H1 (cell line): Measurements from ENCODE around the gene AKR1B1. TPM values are rescaled to one million over a fixed set of nuclear protein-coding genes. Genes with fewer than 3 reads are reported as not detected.

Experiments
- CTCF ChIA-PET: fragments of 300-600 bp; sonication (Branson Sonifier 250); formaldehyde crosslinking; loops from one replicate; lab custom pipeline; 2021; ENCODE audit not compliant: partially characterized antibody; lab: Charles Lee
- POLR2A ChIA-PET: fragments of 300-600 bp; sonication (Branson Sonifier 250); formaldehyde crosslinking; loops from one replicate; lab custom pipeline; 2021; ENCODE audit warnings: inconsistent platforms; ENCODE audit not compliant: partially characterized antibody; lab: Charles Lee
- DNase-seq, 2 experiments: peaks; one replicate each; pipeline versions ENCODE4 v3.0.0 to v3.0.0-alpha.2; 2010 to 2022; ENCODE audit warnings: low spot score in 2 of 2, low read depth in 1 of 2, mixed read lengths in 1 of 2
- FAIRE-seq: peaks from 2 replicates; lab custom pipeline; 2011; peaks lifted over from hg19 to GRCh38; lab: Jason Lieb, UNC
- H2AFZ ChIP-seq: 2 replicates; pipeline ENCODE4 v1.8.1; 2012; ENCODE audit warnings: low read length, inconsistent platforms
- H2AK5ac ChIP-seq: 2 replicates; pipeline ENCODE4 v1.6.1; 2013; ENCODE audit warnings: low read depth, low read length
- H2BK120ac ChIP-seq: replicated peaks from 2 replicates; pipeline ENCODE3; 2013; ENCODE audit warnings: low read depth, low read length, inconsistent platforms
- H2BK12ac ChIP-seq: 2 replicates; pipeline ENCODE4 v1.6.1; 2013; ENCODE audit warnings: low read depth, low read length
- H2BK15ac ChIP-seq: 2 replicates; pipeline ENCODE4 v1.6.1; 2013; ENCODE audit warnings: low read length
- H2BK20ac ChIP-seq: 2 replicates; pipeline ENCODE4 v1.6.1; 2013; ENCODE audit warnings: low read length
- H2BK5ac ChIP-seq: 2 replicates; pipeline ENCODE4 v1.6.1; 2013; ENCODE audit warnings: low read depth, low read length
- H3K14ac ChIP-seq: 2 replicates; pipeline ENCODE4 v1.6.1; 2013; ENCODE audit warnings: inconsistent platforms; ENCODE audit not compliant: insufficient read length
- H3K18ac ChIP-seq: 2 replicates; pipeline ENCODE4 v1.6.1; 2013; ENCODE audit warnings: low read length; ENCODE audit errors: extremely low read depth
- H3K23ac ChIP-seq: 2 replicates; pipeline ENCODE4 v1.6.1; 2013; ENCODE audit warnings: inconsistent platforms; ENCODE audit not compliant: insufficient read length
- H3K23me2 ChIP-seq: 2 replicates; pipeline ENCODE4 v1.6.1; 2013; ENCODE audit warnings: low read depth, low read length
- H3K27ac ChIP-seq: 2 replicates; pipeline ENCODE4 v1.6.1; 2011; ENCODE audit warnings: low read depth, low read length, inconsistent platforms
- H3K27me3 ChIP-seq, 4 experiments: replicated peaks in 1 of 4; 1 replicate in 1 of 4; 2 replicates in 3 of 4; pipeline versions ENCODE4 v1.6.1 to v1.8.1; 2011 to 2013; ENCODE audit warnings: low read length in 3 of 4, mild to moderate bottlenecking in 3 of 4, inconsistent platforms in 2 of 4, mixed read lengths in 2 of 4, moderate library complexity in 1 of 4; ENCODE audit not compliant: control insufficient read depth in 3 of 4, insufficient read depth in 3 of 4; ENCODE audit errors: extremely low read depth in 1 of 4
- H3K36me3 ChIP-seq, 4 experiments: 2 replicates each; pipeline versions ENCODE4 v1.6.1 to v1.8.1; 2011 to 2013; ENCODE audit warnings: mild to moderate bottlenecking in 4 of 4, low read length in 3 of 4, moderate library complexity in 2 of 4, control low read depth in 1 of 4, inconsistent platforms in 1 of 4; ENCODE audit not compliant: insufficient read depth in 4 of 4, control insufficient read depth in 2 of 4
- H3K4ac ChIP-seq: replicated peaks from 2 replicates; pipeline ENCODE3; 2013; ENCODE audit warnings: low read length, low read depth, mixed read lengths, inconsistent platforms; ENCODE audit not compliant: insufficient read length
- H3K4me1 ChIP-seq, 4 experiments: replicated peaks in 1 of 4; 1 replicate in 1 of 4; 2 replicates in 3 of 4; pipeline versions ENCODE4 v1.6.1 to v1.8.1; 2011 to 2013; ENCODE audit warnings: low read length in 3 of 4, inconsistent platforms in 2 of 4, mixed read lengths in 1 of 4; ENCODE audit not compliant: insufficient read depth in 4 of 4, control insufficient read depth in 3 of 4
- H3K4me2 ChIP-seq, 2 experiments: 2 replicates each; pipeline versions ENCODE4 v1.6.1 to v1.8.1; 2011 to 2013; ENCODE audit warnings: low read depth in 2 of 2, low read length in 2 of 2, control low read depth in 1 of 2, inconsistent platforms in 1 of 2, mild to moderate bottlenecking in 1 of 2; ENCODE audit not compliant: insufficient read depth in 1 of 2
- H3K4me3 ChIP-seq, 4 experiments: fragments of 200-600, 300-600 bp in 1 of 4; sonication (generic), shearing (Covaris generic), sonication (Bioruptor Twin) in 1 of 4; 2 replicates each; pipeline versions ENCODE4 v1.5.1 to v1.8.1; 2011 to 2016; ENCODE audit warnings: low read length in 4 of 4, low read depth in 3 of 4, control low read depth in 2 of 4, inconsistent platforms in 2 of 4, mild to moderate bottlenecking in 2 of 4, mixed read lengths in 1 of 4, moderate library complexity in 1 of 4; ENCODE audit not compliant: insufficient read depth in 2 of 4; ENCODE audit errors: extremely low read depth in 1 of 4
- H3K56ac ChIP-seq: replicated peaks from 2 replicates; pipeline ENCODE3; 2013; ENCODE audit warnings: low read depth, mild to moderate bottlenecking, mixed read lengths, low read length, inconsistent platforms; ENCODE audit not compliant: insufficient read length
- H3K79me1 ChIP-seq: 2 replicates; pipeline ENCODE4 v1.6.1; 2013; ENCODE audit warnings: low read depth, low read length, control low read depth
- H3K79me2 ChIP-seq, 2 experiments: 2 replicates each; pipeline versions ENCODE4 v1.6.1 to v1.8.1; 2012 to 2013; ENCODE audit warnings: low read length in 2 of 2, mild to moderate bottlenecking in 2 of 2, inconsistent platforms in 1 of 2; ENCODE audit not compliant: insufficient read depth in 2 of 2, control insufficient read depth in 1 of 2
- H3K9ac ChIP-seq, 4 experiments: replicated peaks in 1 of 4; 1 replicate in 1 of 4; 2 replicates in 3 of 4; pipeline versions ENCODE4 v1.6.1 to v1.8.1; 2011 to 2013; ENCODE audit warnings: low read depth in 3 of 4, low read length in 3 of 4, control low read depth in 2 of 4, mild to moderate bottlenecking in 2 of 4, moderate library complexity in 2 of 4, inconsistent platforms in 1 of 4; ENCODE audit errors: extremely low read depth in 1 of 4
- H3K9me3 ChIP-seq, 2 experiments: 2 replicates each; pipeline versions ENCODE4 v1.6.1 to v1.8.1; 2012 to 2013; ENCODE audit warnings: mild to moderate bottlenecking in 2 of 2, moderate library complexity in 2 of 2, control low read depth in 1 of 2, inconsistent platforms in 1 of 2, low read depth in 1 of 2, low read length in 1 of 2, mixed read lengths in 1 of 2; ENCODE audit not compliant: insufficient read depth in 2 of 2
- H4K20me1 ChIP-seq, 2 experiments: replicated peaks in 1 of 2; 2 replicates each; pipeline versions ENCODE3 to v1.8.1; 2011 to 2013; ENCODE audit warnings: inconsistent platforms in 2 of 2, low read length in 2 of 2, mild to moderate bottlenecking in 1 of 2; ENCODE audit not compliant: insufficient read depth in 2 of 2, control insufficient read depth in 1 of 2
- H4K5ac ChIP-seq: 2 replicates; pipeline ENCODE4 v1.6.1; 2013; ENCODE audit warnings: low read length, low read depth, mixed read lengths, inconsistent platforms; ENCODE audit not compliant: insufficient read length
- H4K8ac ChIP-seq: 2 replicates; pipeline ENCODE4 v1.8.0; 2013; ENCODE audit warnings: mild to moderate bottlenecking, moderate library complexity, low read length, inconsistent platforms; ENCODE audit not compliant: insufficient read depth; ENCODE audit errors: extremely low read depth
- H4K91ac ChIP-seq: replicated peaks from 2 replicates; pipeline ENCODE3; 2013; ENCODE audit warnings: low read length, mixed read lengths, inconsistent platforms; ENCODE audit not compliant: insufficient read length
- ASH2L ChIP-seq: fragments of 200-600, 300-600 bp; sonication (generic); IDR thresholded peaks from one replicate; pipeline ENCODE4 v1.7.1; 2017; ENCODE audit warnings: low read length
- BACH1 ChIP-seq: IDR thresholded peaks from 2 replicates; pipeline ENCODE4 v1.6.1; 2012; ENCODE audit warnings: low read length, improper control_type of control experiment
- BRCA1 ChIP-seq: IDR thresholded peaks from 2 replicates; pipeline ENCODE4 v1.6.1; 2012; ENCODE audit warnings: low read depth, low read length, improper control_type of control experiment
- CHD1 ChIP-seq: IDR thresholded peaks from 2 replicates; pipeline ENCODE4 v1.6.1; 2012; ENCODE audit warnings: low read depth, low read length, improper control_type of control experiment
- KDM4A ChIP-seq: IDR thresholded peaks from one replicate; pipeline ENCODE4 v1.7.1; 2012; ENCODE audit warnings: low read depth, mild to moderate bottlenecking, moderate library complexity, low read length, inconsistent platforms; ENCODE audit not compliant: severe bottlenecking
- MAFK ChIP-seq: IDR thresholded peaks from 2 replicates; pipeline ENCODE4 v1.6.1; 2012; ENCODE audit warnings: low read depth, mild to moderate bottlenecking, improper control_type of control experiment, low read length
- NANOG ChIP-seq: IDR thresholded peaks from 2 replicates; pipeline ENCODE4 v1.6.1; 2011; ENCODE audit warnings: low read length, low read depth, mild to moderate bottlenecking, inconsistent platforms; ENCODE audit not compliant: insufficient read depth, poor library complexity, severe bottlenecking
- POLR2AphosphoS5 ChIP-seq: IDR thresholded peaks from 2 replicates; pipeline ENCODE4 v1.6.1; 2011; ENCODE audit warnings: low read depth, low read length
- RBBP5 ChIP-seq: IDR thresholded peaks from 2 replicates; pipeline ENCODE4 v1.7.1; 2012; ENCODE audit warnings: low read depth, mild to moderate bottlenecking, inconsistent platforms, low read length, moderate library complexity, borderline replicate concordance
- SAP30 ChIP-seq: fragments of 300-600 bp; sonication (generic); IDR thresholded peaks from 2 replicates; pipeline ENCODE4 v1.7.1; 2012; ENCODE audit warnings: low read length, moderate library complexity, mild to moderate bottlenecking, inconsistent platforms; ENCODE audit not compliant: insufficient read depth, insufficient replicate concordance
- SRF ChIP-seq: IDR thresholded peaks from 2 replicates; pipeline ENCODE4 v1.6.1; 2011; ENCODE audit warnings: mild to moderate bottlenecking, low read depth, low read length, moderate library complexity
- TAF7 ChIP-seq: optimal IDR thresholded peaks from 2 replicates; pipeline ENCODE3; 2011; ENCODE audit warnings: low read depth, mild to moderate bottlenecking, inconsistent platforms, low read length, moderate library complexity, borderline replicate concordance
- TCF12 ChIP-seq: IDR thresholded peaks from 2 replicates; pipeline ENCODE4 v1.6.1; 2011; ENCODE audit warnings: low read depth, mild to moderate bottlenecking, low read length
- TEAD4 ChIP-seq: IDR thresholded peaks from 2 replicates; pipeline ENCODE4 v1.6.1; 2012; ENCODE audit warnings: low read depth, low read length, inconsistent platforms, mixed read lengths
- WGBS, 2 experiments: shearing (Covaris generic) in 1 of 2; methylation state at CpG; one replicate each; pipeline versions ENCODE4 v1.1.6 to v1.1.7; 2013 to 2015; ENCODE audit warnings: low lambda C conversion rate in 2 of 2, mixed read lengths in 2 of 2, inconsistent platforms in 1 of 2, low coverage in 1 of 2, missing lambda C conversion rate in 1 of 2; ENCODE audit not compliant: insufficient replicate concordance in 2 of 2, insufficient coverage in 1 of 2, insufficient read length in 1 of 2; ENCODE audit errors: extremely low coverage in 1 of 2, missing lambda C conversion rate in 1 of 2; 5-methylcytosine and 5-hydroxymethylcytosine counted together
- polyA plus RNA-seq, 7 experiments: library from polyadenylated mRNA; depleted of rRNA in 3 of 7; stranded (reverse) in 5 of 7; unstranded in 2 of 7; fragments of >200 nt in 5 of 7; fragments of 200-250 nt in 2 of 7; gene quantifications; 1 replicate in 5 of 7; 2 replicates in 1 of 7; 4 replicates in 1 of 7; pipeline versions ENCODE4 v1.2.1 to v1.2.3, GENCODE V29; 2011 to 2013; ENCODE audit warnings: missing spikeins in 2 of 7, mixed read lengths in 2 of 7
- total RNA-seq: library from RNA; stranded (reverse); fragmentation: NEBNext Ultra II Directional; extraction: Animal tissue kit (Norgen Biotek cat#: 25700); gene quantifications from 2 replicates; pipeline ENCODE4 v1.2.1, GENCODE V29; 2021
- TF ChIP-seq, protein P1 (sequence below): IDR thresholded peaks from 2 replicates; pipeline ENCODE4 v1.6.1; 2012; ENCODE audit warnings: inconsistent platforms

The AKR1B1 gene
- total and polyA plus RNA-seq, 2 of the 8 experiments (the other 6 are each of a cell fraction or from before 2014, with no cell fraction given), result 195 to 273 TPM

DNA sequence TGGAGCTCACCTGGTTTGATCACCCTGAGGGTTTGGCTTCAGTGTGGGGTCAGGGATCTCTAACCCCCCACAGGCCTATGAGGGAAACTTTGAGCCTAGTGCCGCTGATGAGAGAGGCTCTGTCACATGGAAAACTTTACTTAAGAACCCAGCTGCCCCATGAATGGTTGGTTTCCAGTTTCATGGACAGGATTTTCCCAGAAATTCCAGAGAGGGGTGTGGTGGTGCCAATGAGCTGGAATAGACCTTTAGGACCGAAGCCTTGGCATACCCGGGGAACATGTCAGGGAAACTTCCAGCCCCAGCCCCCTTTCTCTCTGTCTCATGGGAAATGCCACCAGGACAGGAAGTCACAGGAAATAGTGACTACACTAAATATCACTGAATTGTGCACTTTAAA, 36.9 kb downstream of the AKR1B1 start:
- Histone ChIP-seq H3K4me2 (no peak overlapping the region), H3K56ac (no peak overlapping the region), H2BK12ac (no peak overlapping the region), H2BK5ac (no peak overlapping the region), H3K4ac (no peak overlapping the region), H2AFZ (no peak overlapping the region), H3K36me3 (no peaks in the 10 kb centered on the region), H2BK15ac (no peak overlapping the region), H3K79me1 (no peaks in the 10 kb centered on the region), H3K14ac (no peak overlapping the region), H3K27ac (no peak overlapping the region), H4K20me1 (no peaks in the 10 kb centered on the region), H3K9ac (no peak overlapping the region), H3K9me3 (no peaks in the 10 kb centered on the region), H3K18ac (no peak overlapping the region), H3K4me3 (no peak overlapping the region), H4K8ac (no peak overlapping the region), H3K4me1 (no peaks in the 10 kb centered on the region), H2AK5ac (no peak overlapping the region), H2BK20ac (no peak overlapping the region), H3K79me2 (no peaks in the 10 kb centered on the region), H3K27me3 (no peaks in the 10 kb centered on the region), H4K91ac (no peak overlapping the region), H4K5ac (no peak overlapping the region), H2BK120ac (no peak overlapping the region), H3K23me2 (no peaks in the 10 kb centered on the region), H3K23ac (no peak overlapping the region)
- POLR2A ChIA-PET, result no interaction called here
- no peak for FAIRE-seq
- CTCF ChIA-PET, result interaction anchor here (0.7 to 3.6 kb wide), 11 partner anchors 8 to 1807 kb away, joined by 3 to 20 read pairs (median 4); no protein-coding TSS in a partner anchor
- WGBS, 2 experiments, result 96% methylated on average over 3 of the region's 3 CpGs; no CpG with 5 or more reads in 1 of the 2 experiments
- no peak for DNase-seq
- no peak for TF ChIP-seq RBBP5
- no peak for TF ChIP-seq TCF12
- TF ChIP-seq TEAD4, result no peak
- TF ChIP-seq CHD1, result no peak
- TF ChIP-seq MAFK, result no peak
- no peak for TF ChIP-seq NANOG
- no peak for TF ChIP-seq TAF7
- TF ChIP-seq, protein P1, sequence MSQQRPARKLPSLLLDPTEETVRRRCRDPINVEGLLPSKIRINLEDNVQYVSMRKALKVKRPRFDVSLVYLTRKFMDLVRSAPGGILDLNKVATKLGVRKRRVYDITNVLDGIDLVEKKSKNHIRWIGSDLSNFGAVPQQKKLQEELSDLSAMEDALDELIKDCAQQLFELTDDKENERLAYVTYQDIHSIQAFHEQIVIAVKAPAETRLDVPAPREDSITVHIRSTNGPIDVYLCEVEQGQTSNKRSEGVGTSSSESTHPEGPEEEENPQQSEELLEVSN, result no peak
- no peak for TF ChIP-seq BRCA1
- TF ChIP-seq SRF, result no peak
- no peak for TF ChIP-seq BACH1
- TF ChIP-seq SAP30, result no peak
- no peak for TF ChIP-seq ASH2L
- TF ChIP-seq POLR2AphosphoS5, result no peak
- TF ChIP-seq KDM4A, result no peak
